GM10266 (cell line): ENCODE data around the gene DNAJC13.

Experiments used
- DNase-seq: peaks from one replicate; pipeline ENCODE4 v3.0.0; 2012; ENCODE audit errors: extremely low spot score
- TF ChIP-seq, protein P1 (sequence below): IDR thresholded peaks from 2 replicates; pipeline ENCODE4 v1.5.1; 2012; ENCODE audit warnings: mild to moderate bottlenecking, low read depth; ENCODE audit not compliant: control insufficient read depth, insufficient read depth; ENCODE audit errors: missing control alignments

DNAJC13 gene

DNA sequence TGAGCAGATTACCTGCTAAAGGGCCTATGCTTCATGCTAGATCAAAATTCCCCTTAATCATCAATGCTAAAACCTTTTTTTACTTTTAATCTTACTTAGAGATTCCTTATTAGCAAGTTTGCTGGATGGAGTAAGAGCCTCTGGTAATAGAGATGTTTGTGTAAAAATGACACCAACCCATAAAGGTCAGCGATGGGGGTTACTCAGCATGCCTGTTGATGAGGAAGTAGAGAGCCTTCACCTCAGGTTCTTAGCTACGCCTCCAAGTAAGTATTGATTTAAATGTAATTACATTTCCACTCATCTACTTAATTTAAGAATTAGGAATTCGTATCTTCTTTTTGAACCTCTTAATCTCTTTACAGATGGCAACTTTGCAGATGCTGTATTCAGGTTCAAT, 38.8 kb downstream of the DNAJC13 start:
- TF ChIP-seq, protein P1, sequence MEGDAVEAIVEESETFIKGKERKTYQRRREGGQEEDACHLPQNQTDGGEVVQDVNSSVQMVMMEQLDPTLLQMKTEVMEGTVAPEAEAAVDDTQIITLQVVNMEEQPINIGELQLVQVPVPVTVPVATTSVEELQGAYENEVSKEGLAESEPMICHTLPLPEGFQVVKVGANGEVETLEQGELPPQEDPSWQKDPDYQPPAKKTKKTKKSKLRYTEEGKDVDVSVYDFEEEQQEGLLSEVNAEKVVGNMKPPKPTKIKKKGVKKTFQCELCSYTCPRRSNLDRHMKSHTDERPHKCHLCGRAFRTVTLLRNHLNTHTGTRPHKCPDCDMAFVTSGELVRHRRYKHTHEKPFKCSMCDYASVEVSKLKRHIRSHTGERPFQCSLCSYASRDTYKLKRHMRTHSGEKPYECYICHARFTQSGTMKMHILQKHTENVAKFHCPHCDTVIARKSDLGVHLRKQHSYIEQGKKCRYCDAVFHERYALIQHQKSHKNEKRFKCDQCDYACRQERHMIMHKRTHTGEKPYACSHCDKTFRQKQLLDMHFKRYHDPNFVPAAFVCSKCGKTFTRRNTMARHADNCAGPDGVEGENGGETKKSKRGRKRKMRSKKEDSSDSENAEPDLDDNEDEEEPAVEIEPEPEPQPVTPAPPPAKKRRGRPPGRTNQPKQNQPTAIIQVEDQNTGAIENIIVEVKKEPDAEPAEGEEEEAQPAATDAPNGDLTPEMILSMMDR = no peak

DNA sequence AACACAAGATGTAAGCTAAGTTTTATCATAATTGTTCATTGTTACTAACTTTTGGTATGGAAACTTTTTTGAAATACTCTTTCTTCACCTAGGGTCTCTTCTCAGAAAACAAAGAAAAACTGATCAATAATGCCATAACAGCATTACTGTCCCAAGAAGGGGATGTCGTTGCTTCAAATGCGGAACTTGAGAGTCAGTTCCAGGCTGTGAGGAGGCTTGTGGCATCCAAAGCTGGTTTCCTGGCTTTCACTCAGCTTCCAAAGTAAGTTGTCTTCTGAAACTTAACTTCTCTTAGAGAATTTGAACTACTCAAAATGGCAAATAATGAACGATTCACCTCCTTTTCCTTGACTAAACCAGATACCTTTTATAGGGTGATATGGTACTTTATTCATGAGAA, 39.3 kb downstream of the DNAJC13 start:
- no peak for DNase-seq
- TF ChIP-seq, protein P1 = no peak

More for the DNA sequence above, 38.8 kb downstream of the DNAJC13 start:
- no peak for DNase-seq

DNA sequence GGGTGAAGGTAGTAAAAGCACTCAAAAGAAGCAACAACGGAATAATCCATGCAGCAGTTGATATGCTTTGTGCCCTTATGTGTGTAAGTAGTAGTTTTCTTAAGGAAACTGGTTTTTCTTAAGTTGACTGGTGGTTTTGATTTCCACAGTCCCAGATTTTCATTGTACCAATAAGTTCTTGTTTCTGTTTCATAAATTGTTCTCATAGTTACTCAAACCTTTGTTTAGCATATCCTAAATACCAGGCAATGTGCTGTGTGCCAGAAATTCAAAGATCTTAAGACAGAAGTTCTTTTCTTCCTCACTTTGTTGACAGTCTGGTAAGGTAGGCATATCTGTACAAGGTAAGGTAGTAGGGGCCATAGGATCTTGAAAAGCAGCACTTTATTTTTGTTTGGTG, 40.0 kb downstream of the DNAJC13 start:
- DNase-seq = no peak
- TF ChIP-seq, protein P1 = no peak

DNA sequence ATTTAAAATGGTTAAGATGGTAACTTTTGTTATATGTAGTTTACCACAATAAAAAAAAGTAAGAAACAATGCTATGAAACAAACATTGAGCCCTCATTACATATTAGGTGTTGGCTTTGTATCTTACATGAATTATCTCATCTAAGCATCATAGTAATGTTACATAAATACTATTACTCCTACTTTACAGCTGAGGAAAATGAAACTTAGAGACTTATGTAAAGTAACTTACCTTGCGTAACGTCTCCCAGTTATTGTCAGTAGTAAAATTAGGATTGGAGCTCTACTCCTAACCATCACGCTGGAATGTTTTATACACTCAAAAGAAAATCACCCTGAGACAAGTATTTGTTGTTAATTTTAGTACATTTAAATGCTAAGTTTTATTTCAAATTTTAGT, 42.2 kb downstream of the DNAJC13 start:
- TF ChIP-seq, protein P1 = no peak
- no peak for DNase-seq

DNA sequence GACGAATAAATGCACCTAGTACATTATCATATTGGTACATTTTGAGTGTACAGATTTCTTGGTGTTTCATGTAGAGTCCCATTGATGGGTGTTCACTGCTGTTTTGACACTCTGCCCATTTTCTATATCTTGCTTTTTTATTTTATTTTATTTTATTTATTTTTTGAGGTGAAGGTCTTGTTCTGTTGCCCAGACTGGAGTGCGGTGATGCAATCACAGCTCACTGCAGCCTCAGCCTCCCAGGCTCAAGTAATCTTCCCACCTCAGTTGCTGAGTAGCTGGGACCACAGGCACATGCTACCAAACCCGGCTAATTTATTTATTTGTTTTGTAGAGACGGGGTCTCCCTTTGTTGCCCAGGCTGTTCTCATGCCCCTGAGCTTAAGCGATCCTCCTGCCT, 44.2 kb downstream of the DNAJC13 start:
- no peak for DNase-seq
- TF ChIP-seq, protein P1 = no peak

DNA sequence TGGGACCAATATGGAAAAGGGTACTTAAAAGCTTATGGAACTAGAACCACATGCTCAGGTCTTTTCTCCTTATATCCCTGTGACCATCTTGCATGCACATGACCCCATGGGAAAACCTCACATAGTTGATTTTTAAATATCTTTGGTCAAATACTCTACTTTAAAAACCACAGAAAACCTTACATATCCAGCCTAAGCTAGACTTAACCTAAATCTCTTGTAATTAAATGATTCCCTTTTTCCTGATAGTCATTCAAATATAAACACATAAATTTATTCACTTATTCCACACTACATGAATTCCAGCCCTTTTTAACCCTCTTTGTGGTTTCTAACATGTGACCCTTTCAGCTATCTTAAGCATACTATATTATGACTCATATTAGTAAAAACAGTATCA, 46.8 kb downstream of the DNAJC13 start:
- no peak for DNase-seq
- TF ChIP-seq, protein P1 = no peak

DNA sequence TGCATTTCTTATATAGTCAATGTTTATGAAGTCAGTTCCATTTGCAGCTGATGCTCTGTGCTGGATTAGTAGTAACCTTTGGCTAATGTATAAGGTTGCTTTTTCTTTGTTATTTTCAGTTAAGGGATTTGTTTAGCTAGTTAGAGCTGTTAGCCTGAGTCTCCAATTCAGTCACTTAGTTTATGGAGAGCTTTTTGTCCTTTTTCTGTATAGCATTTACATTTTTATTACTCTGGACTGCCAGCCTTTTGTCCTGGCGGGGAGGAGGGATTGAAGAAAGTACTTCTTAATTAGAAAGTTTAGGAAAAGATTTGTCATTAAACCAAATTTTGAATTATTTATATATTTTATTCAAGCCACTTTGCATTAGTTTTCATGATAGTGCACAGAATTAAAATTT, 52.0 kb downstream of the DNAJC13 start:
- TF ChIP-seq, protein P1 = no peak
- DNase-seq = no peak
